Panc1 (cell line): ENCODE data around the gene SHF. TPM values are rescaled to one million over a fixed set of nuclear protein-coding genes. Genes with fewer than 3 reads are reported as not detected.

Source experiments
- ATAC-seq: fragments of 200-7000 bp; cut with Tn5 transposase; 2 replicates; pipeline ENCODE4 v1.9.1; 2020; ENCODE audit warnings: mild to moderate bottlenecking, moderate library complexity
- BruUV-seq: library from RNA; stranded (reverse); fragments of 400-500 nt; replicated peaks from 2 replicates; lab custom pipeline; 2021; lab: Mats Ljungman, UMichigan
- CTCF ChIA-PET: fragments of 300-600 bp; sonication (Branson Sonifier 250); formaldehyde crosslinking; loops from one replicate; lab custom pipeline; 2022; ENCODE audit warnings: antibody characterized with exemption; lab: Charles Lee
- POLR2A ChIA-PET: fragments of 300-600 bp; sonication (Branson Sonifier 250); formaldehyde crosslinking; loops from one replicate; lab custom pipeline; 2022; ENCODE audit warnings: antibody characterized with exemption; lab: Charles Lee
- DNase-seq: peaks from one replicate; pipeline ENCODE4 v3.0.0-alpha.2; 2010; ENCODE audit warnings: low read depth, low spot score
- H3K27ac ChIP-seq: 2 replicates; pipeline ENCODE4 v1.5.1; 2011; ENCODE audit warnings: mild to moderate bottlenecking, low read length, inconsistent platforms
- H3K27me3 ChIP-seq: fragments of 200-500 bp; sonication (Bioruptor generic); 2 replicates; pipeline ENCODE4 v1.6.0; 2014; ENCODE audit warnings: low read length, inconsistent platforms; ENCODE audit not compliant: control insufficient read depth, insufficient read depth
- H3K36me3 ChIP-seq: fragments of 200-500 bp; sonication (Bioruptor generic); 2 replicates; pipeline ENCODE4 v1.5.1; 2014; ENCODE audit warnings: inconsistent platforms, mild to moderate bottlenecking, low read length, moderate library complexity; ENCODE audit not compliant: control insufficient read depth, insufficient read depth
- H3K4me1 ChIP-seq: 2 replicates; pipeline ENCODE4 v1.5.1; 2011; ENCODE audit warnings: inconsistent platforms, mild to moderate bottlenecking, low read length, moderate library complexity; ENCODE audit not compliant: control insufficient read depth, insufficient read depth
- H3K4me3 ChIP-seq, 2 experiments: 2 replicates each; pipeline ENCODE4 v1.5.1; 2011 to 2012; ENCODE audit warnings: low read depth in 2 of 2, low read length in 2 of 2, mild to moderate bottlenecking in 2 of 2, inconsistent platforms in 1 of 2, moderate library complexity in 1 of 2
- H3K9me3 ChIP-seq: fragments of 200-500 bp; sonication (Bioruptor generic); 2 replicates; pipeline ENCODE4 v1.5.1; 2014; ENCODE audit warnings: low read depth, mild to moderate bottlenecking, inconsistent platforms, low read length, moderate library complexity; ENCODE audit not compliant: control insufficient read depth, insufficient read depth
- CTCF ChIP-seq: fragments of 450-650 bp; IDR thresholded peaks from 2 replicates; pipeline ENCODE4 v1.5.1; 2017; ENCODE audit warnings: mild to moderate bottlenecking
- POLR2AphosphoS5 ChIP-seq: IDR thresholded peaks from 2 replicates; pipeline ENCODE4 v1.6.1; 2012; ENCODE audit warnings: mild to moderate bottlenecking, low read depth, low read length, moderate library complexity
- REST ChIP-seq, 2 experiments: IDR thresholded peaks; 2 replicates each; pipeline ENCODE4 v1.6.1; 2011 to 2012; ENCODE audit warnings: low read depth in 2 of 2, control low read depth in 1 of 2, low read length in 1 of 2, mild to moderate bottlenecking in 1 of 2, moderate library complexity in 1 of 2; ENCODE audit not compliant: insufficient read depth in 1 of 2
- SIN3A ChIP-seq: IDR thresholded peaks from 2 replicates; pipeline ENCODE4 v1.6.1; 2012; ENCODE audit warnings: low read depth, mild to moderate bottlenecking, low read length, moderate library complexity, borderline replicate concordance; ENCODE audit not compliant: insufficient read depth
- TCF7L2 ChIP-seq: IDR thresholded peaks from 2 replicates; pipeline ENCODE4 v1.6.1; 2011; ENCODE audit warnings: mild to moderate bottlenecking, low read depth, low read length, inconsistent platforms
- in situ Hi-C: cut with HindIII; loops from 2 replicates; pipeline ENCODE4 v1.10.0; 2016; ENCODE audit warnings: low sequenced_read_pairs, low pct_unique_long_range_greater_than_20kb
- intact Hi-C: fragments of 100-400 bp; cut with micrococcal nuclease; formaldehyde crosslinking; loops from one replicate; pipeline ENCODE4 v1.10.0; 2022; ENCODE audit not compliant: unreplicated experiment
- total RNA-seq: library from RNA; stranded (reverse); gene quantifications from one replicate; pipeline ENCODE4 v1.2.1, GENCODE V29; 2021; ENCODE audit not compliant: unreplicated experiment

Gene SHF
- total RNA-seq, 1 experiment from 2014 or later: 3.0 TPM

- intact Hi-C loops (loop anchor here (2.0 kb wide), 1 partner anchor 37 kb away; no protein-coding TSS in a partner anchor), in situ Hi-C loops (no loop called here)
- Histone ChIP-seq H3K9me3 (no peaks in the 10 kb centered on the region), H3K4me1 (peaks cover 6% of the 10 kb centered on the region), H3K4me3 (peak overlapping the region; percentile 86 to 100), H3K27ac (peak overlapping the region; percentile 90), H3K27me3 (no peaks in the 10 kb centered on the region), H3K36me3 (no peaks in the 10 kb centered on the region)
- DNase-seq: peak; percentile 99
- POLR2A ChIA-PET: interaction anchor here (0.7 kb wide), 3 partner anchors 33 to 78 kb away, joined by 3 to 14 read pairs (median 3); no protein-coding TSS in a partner anchor
- TF ChIP-seq TCF7L2: 0 out of 2 replicates have a peak, but pooled peaks have one; percentile 23
- 0 out of 4 replicates have a peak, but pooled peaks of 1 of the 2 experiments have one; percentile 7 for TF ChIP-seq REST (IDR thresholded peaks at IDR 0.05; ENCODE audit: insufficient read depth in 1 of 2, low read depth in 2 of 2, low read length in 1 of 2)
- peak; percentile 82; the same call in 1 of the 2 replicates for TF ChIP-seq POLR2AphosphoS5
- no peak for TF ChIP-seq CTCF
- no peak; the same call in 1 of the 2 replicates for TF ChIP-seq SIN3A
- CTCF ChIA-PET: interaction anchor here (0.6 to 1.1 kb wide), 5 partner anchors 37 to 1618 kb away, joined by 4 to 6 read pairs (median 5); no protein-coding TSS in a partner anchor
- ATAC-seq: peak; percentile 81
- BruUV-seq: TSS peak; percentile 100
Observed at GRCh38 chr15:45200001-45200798, 12.4 kb upstream of the SHF start.

GRCh38 chr15:45199136-45199810, 11.5 kb upstream of the SHF start:
- H3K4me3 ChIP-seq: peak overlapping the region; percentile 86 to 100
- TF ChIP-seq SIN3A (no peak), REST (IDR thresholded peaks at IDR 0.05; ENCODE audit: insufficient read depth in 1 of 2, low read depth in 2 of 2, low read length in 1 of 2) (no peak), CTCF (peak; percentile 58), POLR2AphosphoS5 (no peak)
- intact Hi-C loops: no loop called here
- no peaks in the 10 kb centered on the region for H3K27me3 ChIP-seq
- no TSS peak for BruUV-seq
- DNase-seq (peak; percentile 42), ATAC-seq (no peak; the same call in 1 of the 2 replicates)
- CTCF ChIA-PET: interaction anchor here (0.7 to 1.1 kb wide), 2 partner anchors 36 to 51 kb away, joined by 3 to 5 read pairs; no protein-coding TSS in a partner anchor
- H3K27ac ChIP-seq: peak overlapping the region; percentile 45
- H3K9me3 ChIP-seq: no peaks in the 10 kb centered on the region
- peaks cover 6% of the 10 kb centered on the region for H3K4me1 ChIP-seq
- no peaks in the 10 kb centered on the region for H3K36me3 ChIP-seq
- POLR2A ChIA-PET: interaction anchor here (0.7 kb wide), 1 partner anchor 79 kb away, joined by 14 read pairs; no protein-coding TSS in a partner anchor
- in situ Hi-C loops: no loop called here
